OCI-M2 (cell line): Measurements from ENCODE around the gene EXT2.

Source experiments
- DNase-seq: peaks from one replicate; lab custom pipeline; 2025; ENCODE audit not compliant: unreplicated experiment; lab: John Stamatoyannopoulos, UW

EXT2 gene

GRCh38 chr11:44199298-44199697 is 103.8 kb downstream of the EXT2 start:
- no peak for DNase-seq

- no peak for DNase-seq
Observed at GRCh38 chr11:44199816-44200215, 104.3 kb downstream of the EXT2 start.

GRCh38 chr11:44203270-44204043 is 108.0 kb downstream of the EXT2 start:
- no peak for DNase-seq

GRCh38 chr11:44205352-44205751 is 109.9 kb downstream of the EXT2 start:
- DNase-seq = no peak

GRCh38 chr11:44205836-44206235 is 110.4 kb downstream of the EXT2 start:
- no peak for DNase-seq

GRCh38 chr11:44207292-44207691 is 111.8 kb downstream of the EXT2 start:
- no peak for DNase-seq

GRCh38 chr11:44208976-44209603 is 113.6 kb downstream of the EXT2 start:
- DNase-seq = no peak

GRCh38 chr11:44212128-44212527 is 116.7 kb downstream of the EXT2 start:
- DNase-seq = no peak

GRCh38 chr11:44213148-44213547 is 117.7 kb downstream of the EXT2 start:
- DNase-seq = no peak

- no peak for DNase-seq
Observed at GRCh38 chr11:44217432-44217831, 122.0 kb downstream of the EXT2 start.

GRCh38 chr11:44219830-44220796 is 124.6 kb downstream of the EXT2 start:
- DNase-seq = no peak

GRCh38 chr11:44221456-44221855 is 126.0 kb downstream of the EXT2 start:
- no peak for DNase-seq

GRCh38 chr11:44221992-44222391 is 126.5 kb downstream of the EXT2 start:
- no peak for DNase-seq

GRCh38 chr11:44223238-44223637 is 127.8 kb downstream of the EXT2 start:
- no peak for DNase-seq

- DNase-seq = no peak
Observed at GRCh38 chr11:44224867-44225501, 129.5 kb downstream of the EXT2 start.

- no peak for DNase-seq
Observed at GRCh38 chr11:44226490-44226889, 131.0 kb downstream of the EXT2 start.

GRCh38 chr11:44226945-44227344 is 131.5 kb downstream of the EXT2 start:
- no peak for DNase-seq

- DNase-seq = no peak
Observed at GRCh38 chr11:44228379-44228778, 132.9 kb downstream of the EXT2 start.

- no peak for DNase-seq
Observed at GRCh38 chr11:44229098-44229497, 133.6 kb downstream of the EXT2 start.

GRCh38 chr11:44229624-44230023 is 134.1 kb downstream of the EXT2 start:
- no peak for DNase-seq

GRCh38 chr11:44235765-44236201 is 140.3 kb downstream of the EXT2 start:
- no peak for DNase-seq
